Adipose tissue (tissue), 3 donors: Measurements from ENCODE around the gene NSUN2. TPM values are rescaled to one million over a fixed set of nuclear protein-coding genes. Genes with fewer than 3 reads are reported as not detected.

Experiments used
- H3K27ac ChIP-seq: one replicate; pipeline ENCODE4 v1.5.1; 2013; ENCODE audit warnings: low read depth, low read length
- WGBS, 3 donors: extraction: QIAGEN DNeasy Blood & Tissue Kit; methylation state at CpG; one replicate each; pipeline ENCODE4 v1.1.7; 2013; 5-methylcytosine and 5-hydroxymethylcytosine counted together
- polyA plus RNA-seq, 3 donors: library from polyadenylated mRNA; stranded (reverse); fragments of 200-250 nt; gene quantifications; one replicate each; pipeline ENCODE4 v1.2.3, GENCODE V29; 2013
- donor health status: healthy with polysubstance abuse.
- donor health status: Bipolar disorder and iron deficiency.
- donor health status: healthy.

The NSUN2 gene
- polyA plus RNA-seq, 3 donors = 19.1 to 42.5 (median 26.0) TPM

DNA sequence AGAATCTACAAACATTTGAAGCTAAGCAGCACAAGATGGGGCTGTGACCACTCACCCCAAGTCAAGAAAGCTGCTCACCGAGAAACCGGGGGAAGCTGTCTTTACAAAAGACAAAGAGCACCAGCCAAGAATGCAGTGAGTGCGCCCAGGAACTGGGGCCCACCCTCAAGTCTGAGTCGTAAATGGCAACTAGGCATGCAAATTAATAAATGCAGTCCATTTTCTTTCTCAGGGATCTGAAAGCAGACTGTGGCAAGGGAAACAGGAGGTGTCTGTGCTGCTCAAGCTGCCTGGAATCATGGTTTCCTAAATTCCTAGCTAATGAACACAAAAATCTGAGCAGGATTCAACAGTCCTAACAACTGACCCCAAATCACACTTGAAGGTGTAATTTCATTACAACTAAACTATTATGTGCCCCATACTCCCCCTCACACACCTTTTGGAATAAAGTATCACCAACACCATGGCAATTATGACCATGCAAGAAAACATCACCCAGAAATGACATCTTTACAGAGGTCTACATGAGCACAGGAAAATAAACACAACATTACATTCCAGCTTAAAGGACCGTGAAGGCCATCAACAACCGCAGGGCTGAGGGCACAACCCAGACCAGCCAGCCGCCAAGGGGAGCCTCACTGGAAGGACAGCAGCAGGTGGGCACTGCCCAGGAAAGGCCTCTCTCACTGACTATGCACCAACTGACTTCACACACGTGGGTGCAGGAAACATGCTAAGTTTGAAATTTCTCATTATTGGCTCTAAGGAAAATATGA is 17.6 kb downstream of the NSUN2 start:
- WGBS, 3 donors = 85 to 89% (median 87%) methylated on average over 8 of the region's 8 CpGs
- no peak overlapping the region for H3K27ac ChIP-seq

- H3K27ac ChIP-seq = no peak overlapping the region
- WGBS, 3 donors = 84 to 92% (median 89%) methylated on average over 20 of the region's 20 CpGs
Observed at GRCh38 chr5:6611334-6612256, 21.2 kb downstream of the NSUN2 start.

DNA sequence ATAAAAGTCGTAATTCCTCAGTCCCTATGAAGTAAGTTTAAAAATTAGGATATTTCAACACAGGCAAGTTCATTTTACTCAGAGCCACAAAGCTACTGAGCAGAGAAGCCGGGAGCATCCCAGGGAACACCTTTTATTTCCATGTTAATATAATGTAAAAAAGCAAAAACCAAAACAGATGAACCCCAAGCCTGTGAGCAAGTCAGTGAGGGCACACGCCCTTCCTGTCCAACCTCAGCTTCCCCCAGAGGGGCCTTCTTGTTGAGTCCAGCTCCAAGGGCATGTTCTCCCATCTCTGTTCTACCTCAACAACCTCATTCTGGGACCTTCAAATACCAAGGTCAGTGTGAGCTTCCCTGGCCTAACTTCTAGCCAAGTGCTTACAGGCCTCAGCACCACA is 24.8 kb downstream of the NSUN2 start:
- WGBS, 3 donors = 85 to 93% (median 87%) methylated on average over 3 of the region's 3 CpGs
- H3K27ac ChIP-seq = no peak overlapping the region

DNA sequence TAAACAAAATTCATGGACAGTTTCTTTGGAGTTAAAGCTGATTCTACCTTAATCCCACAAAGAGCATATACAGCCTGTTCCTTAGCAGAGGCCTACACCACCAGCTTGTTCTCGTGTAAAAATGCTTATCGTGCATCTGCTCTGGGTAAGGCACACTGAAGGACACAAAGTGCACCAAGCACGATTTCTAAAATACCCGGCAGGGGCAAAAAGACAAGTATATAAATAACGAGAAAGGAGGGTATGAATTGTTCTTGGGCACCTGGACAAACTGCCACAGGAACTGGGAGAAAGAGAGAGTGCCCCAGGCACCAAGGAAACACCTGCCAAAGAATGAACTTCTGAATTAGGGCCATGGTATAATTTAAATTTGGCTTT is 25.3 kb downstream of the NSUN2 start:
- WGBS, 3 donors = 77 to 93% (median 89%) methylated on average over 5 of the region's 5 CpGs
- no peak overlapping the region for H3K27ac ChIP-seq

GRCh38 chr5:6606884-6607558 is 25.8 kb downstream of the NSUN2 start:
- 68 to 94% (median 78%) methylated on average over 9 of the region's 9 CpGs for WGBS, 3 donors
- no peak overlapping the region for H3K27ac ChIP-seq

DNA sequence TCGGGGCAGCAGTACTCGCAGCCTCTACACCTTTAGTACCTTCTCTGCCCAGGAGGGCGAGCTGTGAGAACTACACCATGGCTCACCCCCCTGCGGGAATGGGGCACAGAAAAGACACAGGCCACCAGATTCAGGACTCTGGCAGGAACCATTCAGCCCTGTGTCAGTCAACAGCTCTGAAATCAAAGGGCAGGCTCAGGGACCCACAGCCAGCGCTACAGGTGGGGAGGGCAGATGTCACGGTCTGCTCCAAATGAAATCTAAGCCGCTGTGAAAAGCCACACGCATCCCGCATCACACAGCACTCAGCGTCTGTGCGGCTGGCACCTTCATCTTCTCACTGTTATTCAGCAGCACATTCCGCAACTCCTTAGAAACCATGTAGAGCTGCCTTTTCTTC is 27.9 kb downstream of the NSUN2 start:
- WGBS, 3 donors = 96 to 98% (median 97%) methylated on average over 12 of the region's 12 CpGs
- H3K27ac ChIP-seq = no peak overlapping the region

DNA sequence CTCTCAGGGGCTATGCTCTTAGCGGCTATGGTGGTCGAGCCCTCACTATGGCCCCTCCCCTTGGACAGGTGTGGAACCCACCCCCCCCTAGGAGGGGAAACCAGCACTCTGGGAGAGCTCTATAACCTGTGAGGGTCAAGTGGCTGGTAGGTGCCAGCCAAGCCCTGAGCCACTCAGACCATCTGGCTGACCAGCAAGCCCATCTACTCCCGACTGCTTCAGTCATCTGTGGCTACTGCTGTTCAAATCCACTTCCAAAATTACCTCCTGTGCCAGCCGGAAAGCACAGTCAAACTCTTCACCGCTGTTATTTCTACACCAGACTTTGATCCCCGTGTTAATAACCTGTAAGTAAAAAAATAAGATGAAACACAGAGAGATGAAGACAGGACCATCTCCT is 28.5 kb downstream of the NSUN2 start:
- H3K27ac ChIP-seq = no peak overlapping the region
- WGBS, 3 donors = 87 to 97% (median 92%) methylated on average over 6 of the region's 6 CpGs

DNA sequence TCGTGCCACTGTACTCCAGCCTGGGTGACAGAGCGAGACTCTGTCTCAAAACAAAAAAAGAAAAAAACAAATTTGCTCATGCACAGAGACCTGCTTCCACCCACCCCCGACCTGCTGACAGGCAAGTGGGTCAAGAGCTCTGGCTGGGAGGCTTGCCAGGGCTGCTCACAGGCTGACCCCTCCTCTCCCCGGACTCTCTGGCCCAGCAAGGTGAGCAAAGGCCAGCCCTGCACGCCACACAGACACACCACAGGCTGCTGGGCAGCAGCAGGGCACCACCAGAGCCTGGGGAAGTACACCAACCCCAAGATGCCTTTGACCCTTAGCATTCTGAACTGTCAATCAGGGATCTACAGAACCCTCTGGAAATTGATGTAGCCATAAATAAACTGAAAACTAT is 29.2 kb downstream of the NSUN2 start:
- no peak overlapping the region for H3K27ac ChIP-seq
- 92 to 98% (median 94%) methylated on average over 5 of the region's 5 CpGs for WGBS, 3 donors

DNA sequence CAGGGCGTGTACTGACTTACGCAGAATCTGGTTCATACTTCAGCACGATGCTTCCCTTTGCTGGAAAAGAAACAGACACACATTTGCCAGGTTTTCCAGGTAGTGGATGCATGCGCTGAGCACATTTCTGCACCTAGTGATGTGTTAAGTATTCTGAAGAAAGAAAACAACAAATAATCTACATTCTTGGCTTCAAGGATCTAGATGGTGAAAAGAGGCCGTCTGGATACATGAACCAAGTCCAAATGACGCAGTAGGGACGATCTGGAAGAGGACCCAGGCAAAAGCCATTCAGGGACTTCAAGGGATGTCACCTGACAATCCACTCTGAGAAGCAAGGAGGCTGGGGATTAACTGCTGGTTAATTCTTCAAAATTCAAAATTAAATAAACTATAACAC is 30.4 kb downstream of the NSUN2 start:
- 79 to 92% (median 91%) methylated on average over 7 of the region's 7 CpGs for WGBS, 3 donors

GRCh38 chr5:6601816-6602215 is 31.0 kb downstream of the NSUN2 start:
- H3K27ac ChIP-seq = no peak overlapping the region
- WGBS, 3 donors = 94 to 95% (median 95%) methylated on average over 11 of the region's 11 CpGs

More for the DNA sequence above, 30.4 kb downstream of the NSUN2 start:
- H3K27ac ChIP-seq = no peak overlapping the region

DNA sequence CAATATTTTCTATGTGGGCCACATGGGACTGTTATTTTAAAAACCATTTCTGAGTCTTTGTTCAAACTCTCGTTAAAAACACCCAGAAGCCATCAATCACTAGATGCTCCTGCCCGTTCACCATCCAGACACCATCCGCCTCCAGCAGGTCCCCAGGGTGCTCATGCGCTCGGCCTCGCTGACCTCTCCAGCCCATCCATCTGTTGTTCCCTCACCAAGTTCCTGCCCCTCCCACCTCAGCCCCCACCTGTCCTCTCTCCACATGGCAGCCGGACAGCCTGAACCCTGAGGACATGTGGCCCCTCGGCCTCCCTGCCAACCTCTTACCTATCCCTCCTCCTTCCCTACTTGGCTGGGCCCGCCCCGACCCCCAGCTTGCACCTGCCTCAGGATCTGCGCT is 31.6 kb downstream of the NSUN2 start:
- H3K27ac ChIP-seq = no peak overlapping the region
- WGBS, 3 donors = 87 to 95% (median 95%) methylated on average over 11 of the region's 11 CpGs

GRCh38 chr5:6599739-6600138 is 33.1 kb downstream of the NSUN2 start:
- 92 to 94% (median 93%) methylated on average over 8 of the region's 8 CpGs for WGBS, 3 donors
- H3K27ac ChIP-seq = no peak overlapping the region

GRCh38 chr5:6598351-6598900 is 34.4 kb downstream of the NSUN2 start:
- no peak overlapping the region for H3K27ac ChIP-seq

DNA sequence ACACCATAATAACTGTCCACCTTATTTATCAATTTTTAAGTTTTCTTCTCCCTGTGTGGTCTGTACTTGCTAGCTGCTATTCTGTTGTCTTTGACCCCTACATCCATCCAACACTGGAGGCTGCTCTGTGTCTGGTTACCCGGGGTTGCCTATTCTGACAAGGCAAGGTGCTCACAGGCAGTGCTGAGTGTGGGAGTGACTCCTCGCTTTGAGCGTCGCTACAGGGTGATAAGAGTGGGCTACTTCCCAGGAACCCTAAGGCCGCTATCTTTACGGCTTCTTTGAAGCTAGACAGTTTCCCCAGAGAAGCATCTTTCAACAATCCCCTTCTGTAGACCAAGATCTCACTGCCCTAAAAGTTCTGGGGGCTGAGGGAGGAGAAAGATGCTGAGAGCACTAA is 35.3 kb downstream of the NSUN2 start:
- no peak overlapping the region for H3K27ac ChIP-seq
- 82 to 89% (median 87%) methylated on average over 6 of the region's 6 CpGs for WGBS, 3 donors

More at GRCh38 chr5:6598351-6598900, 34.4 kb downstream of the NSUN2 start:
- 79 to 84% (median 81%) methylated on average over 14 of the region's 14 CpGs for WGBS, 3 donors

GRCh38 chr5:6596388-6596787 is 36.5 kb downstream of the NSUN2 start:
- H3K27ac ChIP-seq = no peak overlapping the region
- WGBS, 3 donors = 90 to 95% (median 95%) methylated on average over 5 of the region's 5 CpGs

GRCh38 chr5:6595405-6595804 is 37.4 kb downstream of the NSUN2 start:
- no peak overlapping the region for H3K27ac ChIP-seq
- 70 to 79% (median 79%) methylated on average over 3 of the region's 3 CpGs for WGBS, 3 donors

DNA sequence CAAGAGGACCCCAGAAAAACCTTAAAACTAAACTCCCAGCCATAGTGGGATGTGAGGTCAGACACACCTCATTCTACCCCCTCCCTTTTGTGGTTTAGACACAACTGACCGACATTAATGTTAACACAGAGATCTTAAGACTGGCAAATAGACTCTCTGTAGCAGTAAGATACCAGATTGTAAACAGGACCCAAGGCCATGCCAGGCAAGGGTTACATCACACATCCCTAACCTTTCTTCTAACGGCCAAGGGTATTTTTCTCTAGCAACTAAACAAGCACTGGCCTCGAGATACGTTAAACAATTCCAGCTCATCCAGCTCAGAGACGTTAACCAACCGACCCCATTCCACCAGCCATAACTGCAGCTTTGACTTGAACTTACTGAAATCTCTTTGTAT is 38.8 kb downstream of the NSUN2 start:
- no peak overlapping the region for H3K27ac ChIP-seq
- 68 to 87% (median 78%) methylated on average over 6 of the region's 6 CpGs for WGBS, 3 donors

GRCh38 chr5:6593148-6594016 is 39.5 kb downstream of the NSUN2 start:
- 69 to 84% (median 82%) methylated on average over 14 of the region's 14 CpGs for WGBS, 3 donors

More at GRCh38 chr5:6593148-6594016, 39.5 kb downstream of the NSUN2 start:
- no peak overlapping the region for H3K27ac ChIP-seq
